HepG2 (cell line): ENCODE data around the gene HYCC2. TPM values are rescaled to one million over a fixed set of nuclear protein-coding genes. Genes with fewer than 3 reads are reported as not detected.
A peak's percentile ranks its signal among the peaks of the same experiment; 100 is the strongest.

Source experiments
- FOXA3 ChIP-seq: IDR thresholded peaks from 2 replicates; pipeline ENCODE4 v1.6.1; 2016; ENCODE audit warnings: missing genetic modification reagents, missing compliant biosample characterization
- HDAC2 ChIP-seq: sonication (generic); formaldehyde crosslinking; IDR thresholded peaks from 2 replicates; pipeline ENCODE4 v1.4.0; 2020; ENCODE audit warnings: missing genetic modification reagents
- KDM3A ChIP-seq: IDR thresholded peaks from 2 replicates; pipeline ENCODE4 v1.6.1; 2018; ENCODE audit warnings: low read depth, missing compliant biosample characterization
- RORA ChIP-seq: sonication (generic); formaldehyde crosslinking; IDR thresholded peaks from 2 replicates; pipeline ENCODE4 v1.5.0; 2020; ENCODE audit warnings: mild to moderate bottlenecking, missing genetic modification reagents, moderate library complexity
- RXRB ChIP-seq: IDR thresholded peaks from 2 replicates; pipeline ENCODE4 v1.6.1; 2016; ENCODE audit warnings: borderline replicate concordance, missing genetic modification reagents, missing compliant biosample characterization
- TEAD3 ChIP-seq: optimal IDR thresholded peaks from 2 replicates; pipeline ENCODE3; 2016; ENCODE audit warnings: borderline replicate concordance
- ZNF235 ChIP-seq: sonication (generic); formaldehyde crosslinking; IDR thresholded peaks from 2 replicates; pipeline ENCODE4 v1.8.1; 2023; ENCODE audit warnings: mild to moderate bottlenecking, missing genetic modification reagents, borderline replicate concordance
- ZNF3 ChIP-seq: IDR thresholded peaks from 2 replicates; pipeline ENCODE4 v1.7.0; 2017; ENCODE audit warnings: inconsistent platforms
- ZNF580 ChIP-seq: IDR thresholded peaks from 2 replicates; pipeline ENCODE4 v1.6.1; 2016; ENCODE audit warnings: low read depth, borderline replicate concordance
- ZNF614 ChIP-seq: IDR thresholded peaks from 2 replicates; pipeline ENCODE4 v1.6.1; 2018; ENCODE audit warnings: missing biosample characterization, missing genetic modification reagents, inconsistent platforms, borderline replicate concordance
- polyA plus RNA-seq, 8 experiments: library from polyadenylated mRNA; depleted of rRNA in 3 of 8; stranded (reverse) in 7 of 8; unstranded in 1 of 8; fragments of >200 nt; fragmentation: Illumina TruSeq in 4 of 8; extraction: Trizol in 4 of 8; gene quantifications; 2 replicates each; pipeline versions ENCODE4 v1.2.1 to v1.2.3, GENCODE V29; 2011 to 2016; ENCODE audit warnings: low read depth in 4 of 8, missing spikeins in 1 of 8, mixed read lengths in 1 of 8; ENCODE audit not compliant: insufficient read depth in 1 of 8
- total RNA-seq, 5 experiments: library from RNA; depleted of rRNA; stranded (reverse); fragments of >200 nt; fragmentation: Illumina TruSeq; extraction: Trizol; gene quantifications; 2 replicates each; pipeline ENCODE4 v1.2.3, GENCODE V29; 2016; ENCODE audit warnings: low read depth in 1 of 5
- TF ChIP-seq, protein P1 (sequence below): IDR thresholded peaks from 2 replicates; pipeline ENCODE4 v1.4.0; 2020; ENCODE audit warnings: mild to moderate bottlenecking, missing genetic modification reagents
- TF ChIP-seq, protein P2 (sequence below): IDR thresholded peaks from 2 replicates; pipeline ENCODE4 v1.6.1; 2016; ENCODE audit warnings: low read depth, missing genetic modification reagents, missing compliant biosample characterization
- TF ChIP-seq, protein P3 (sequence below): IDR thresholded peaks from 2 replicates; pipeline ENCODE4 v1.6.1; 2018; ENCODE audit warnings: missing genetic modification reagents
- TF ChIP-seq, protein P4 (sequence below): sonication (generic); formaldehyde crosslinking; IDR thresholded peaks from 2 replicates; pipeline ENCODE4 v1.8.1; 2023; ENCODE audit warnings: mild to moderate bottlenecking, moderate library complexity, missing genetic modification reagents

The HYCC2 gene
- total and polyA plus RNA-seq, 2 of the 13 experiments (the other 11 are each of a cell fraction or from before 2014, with no cell fraction given) = 4.7 to 13.9 TPM

DNA sequence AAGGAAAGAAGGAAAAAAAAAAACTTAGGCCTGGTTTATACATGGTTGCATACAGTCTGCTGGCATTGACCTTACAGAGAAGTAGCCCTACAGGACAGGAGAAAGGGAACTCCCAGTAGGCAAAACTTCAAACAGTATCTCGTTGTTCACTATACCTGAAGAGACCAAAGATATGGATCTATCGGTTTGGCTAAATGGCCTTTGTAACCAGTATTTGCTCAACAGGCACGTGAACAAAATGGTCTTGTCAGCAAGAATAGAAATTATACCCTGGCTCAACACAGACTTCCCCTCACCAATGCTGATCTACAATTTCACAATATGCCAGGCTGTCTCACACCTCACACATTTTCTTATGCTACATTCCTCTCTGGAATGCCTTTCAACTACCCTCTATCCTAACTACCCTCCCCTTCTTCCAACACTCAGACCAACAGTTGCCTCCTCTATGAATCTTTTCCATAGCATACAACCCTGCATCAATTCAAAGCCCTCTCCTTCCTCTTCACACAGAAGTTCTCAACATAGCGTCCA, 13.7 kb downstream of the HYCC2 start (continued):
- TF ChIP-seq, protein P1, sequence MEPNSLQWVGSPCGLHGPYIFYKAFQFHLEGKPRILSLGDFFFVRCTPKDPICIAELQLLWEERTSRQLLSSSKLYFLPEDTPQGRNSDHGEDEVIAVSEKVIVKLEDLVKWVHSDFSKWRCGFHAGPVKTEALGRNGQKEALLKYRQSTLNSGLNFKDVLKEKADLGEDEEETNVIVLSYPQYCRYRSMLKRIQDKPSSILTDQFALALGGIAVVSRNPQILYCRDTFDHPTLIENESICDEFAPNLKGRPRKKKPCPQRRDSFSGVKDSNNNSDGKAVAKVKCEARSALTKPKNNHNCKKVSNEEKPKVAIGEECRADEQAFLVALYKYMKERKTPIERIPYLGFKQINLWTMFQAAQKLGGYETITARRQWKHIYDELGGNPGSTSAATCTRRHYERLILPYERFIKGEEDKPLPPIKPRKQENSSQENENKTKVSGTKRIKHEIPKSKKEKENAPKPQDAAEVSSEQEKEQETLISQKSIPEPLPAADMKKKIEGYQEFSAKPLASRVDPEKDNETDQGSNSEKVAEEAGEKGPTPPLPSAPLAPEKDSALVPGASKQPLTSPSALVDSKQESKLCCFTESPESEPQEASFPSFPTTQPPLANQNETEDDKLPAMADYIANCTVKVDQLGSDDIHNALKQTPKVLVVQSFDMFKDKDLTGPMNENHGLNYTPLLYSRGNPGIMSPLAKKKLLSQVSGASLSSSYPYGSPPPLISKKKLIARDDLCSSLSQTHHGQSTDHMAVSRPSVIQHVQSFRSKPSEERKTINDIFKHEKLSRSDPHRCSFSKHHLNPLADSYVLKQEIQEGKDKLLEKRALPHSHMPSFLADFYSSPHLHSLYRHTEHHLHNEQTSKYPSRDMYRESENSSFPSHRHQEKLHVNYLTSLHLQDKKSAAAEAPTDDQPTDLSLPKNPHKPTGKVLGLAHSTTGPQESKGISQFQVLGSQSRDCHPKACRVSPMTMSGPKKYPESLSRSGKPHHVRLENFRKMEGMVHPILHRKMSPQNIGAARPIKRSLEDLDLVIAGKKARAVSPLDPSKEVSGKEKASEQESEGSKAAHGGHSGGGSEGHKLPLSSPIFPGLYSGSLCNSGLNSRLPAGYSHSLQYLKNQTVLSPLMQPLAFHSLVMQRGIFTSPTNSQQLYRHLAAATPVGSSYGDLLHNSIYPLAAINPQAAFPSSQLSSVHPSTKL (CRISPR knock-in tag) = peak; percentile 98
- no peak for TF ChIP-seq ZNF235 (CRISPR knock-in tag)
- no peak for TF ChIP-seq ZNF3 (CRISPR knock-in tag)
- TF ChIP-seq, protein P2, sequence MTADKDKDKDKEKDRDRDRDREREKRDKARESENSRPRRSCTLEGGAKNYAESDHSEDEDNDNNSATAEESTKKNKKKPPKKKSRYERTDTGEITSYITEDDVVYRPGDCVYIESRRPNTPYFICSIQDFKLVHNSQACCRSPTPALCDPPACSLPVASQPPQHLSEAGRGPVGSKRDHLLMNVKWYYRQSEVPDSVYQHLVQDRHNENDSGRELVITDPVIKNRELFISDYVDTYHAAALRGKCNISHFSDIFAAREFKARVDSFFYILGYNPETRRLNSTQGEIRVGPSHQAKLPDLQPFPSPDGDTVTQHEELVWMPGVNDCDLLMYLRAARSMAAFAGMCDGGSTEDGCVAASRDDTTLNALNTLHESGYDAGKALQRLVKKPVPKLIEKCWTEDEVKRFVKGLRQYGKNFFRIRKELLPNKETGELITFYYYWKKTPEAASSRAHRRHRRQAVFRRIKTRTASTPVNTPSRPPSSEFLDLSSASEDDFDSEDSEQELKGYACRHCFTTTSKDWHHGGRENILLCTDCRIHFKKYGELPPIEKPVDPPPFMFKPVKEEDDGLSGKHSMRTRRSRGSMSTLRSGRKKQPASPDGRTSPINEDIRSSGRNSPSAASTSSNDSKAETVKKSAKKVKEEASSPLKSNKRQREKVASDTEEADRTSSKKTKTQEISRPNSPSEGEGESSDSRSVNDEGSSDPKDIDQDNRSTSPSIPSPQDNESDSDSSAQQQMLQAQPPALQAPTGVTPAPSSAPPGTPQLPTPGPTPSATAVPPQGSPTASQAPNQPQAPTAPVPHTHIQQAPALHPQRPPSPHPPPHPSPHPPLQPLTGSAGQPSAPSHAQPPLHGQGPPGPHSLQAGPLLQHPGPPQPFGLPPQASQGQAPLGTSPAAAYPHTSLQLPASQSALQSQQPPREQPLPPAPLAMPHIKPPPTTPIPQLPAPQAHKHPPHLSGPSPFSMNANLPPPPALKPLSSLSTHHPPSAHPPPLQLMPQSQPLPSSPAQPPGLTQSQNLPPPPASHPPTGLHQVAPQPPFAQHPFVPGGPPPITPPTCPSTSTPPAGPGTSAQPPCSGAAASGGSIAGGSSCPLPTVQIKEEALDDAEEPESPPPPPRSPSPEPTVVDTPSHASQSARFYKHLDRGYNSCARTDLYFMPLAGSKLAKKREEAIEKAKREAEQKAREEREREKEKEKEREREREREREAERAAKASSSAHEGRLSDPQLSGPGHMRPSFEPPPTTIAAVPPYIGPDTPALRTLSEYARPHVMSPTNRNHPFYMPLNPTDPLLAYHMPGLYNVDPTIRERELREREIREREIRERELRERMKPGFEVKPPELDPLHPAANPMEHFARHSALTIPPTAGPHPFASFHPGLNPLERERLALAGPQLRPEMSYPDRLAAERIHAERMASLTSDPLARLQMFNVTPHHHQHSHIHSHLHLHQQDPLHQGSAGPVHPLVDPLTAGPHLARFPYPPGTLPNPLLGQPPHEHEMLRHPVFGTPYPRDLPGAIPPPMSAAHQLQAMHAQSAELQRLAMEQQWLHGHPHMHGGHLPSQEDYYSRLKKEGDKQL (CRISPR knock-in tag) = peak; percentile 87; the same call in 1 of the 2 replicates
- TF ChIP-seq ZNF580 (CRISPR knock-in tag) = peak; percentile 76; the same call in 1 of the 2 replicates
- 0 out of 2 replicates have a peak, but pooled peaks have one; percentile 25 for TF ChIP-seq KDM3A (CRISPR knock-in tag)
- TF ChIP-seq FOXA3 (CRISPR knock-in tag) = peak; percentile 92
- TF ChIP-seq, protein P3, sequence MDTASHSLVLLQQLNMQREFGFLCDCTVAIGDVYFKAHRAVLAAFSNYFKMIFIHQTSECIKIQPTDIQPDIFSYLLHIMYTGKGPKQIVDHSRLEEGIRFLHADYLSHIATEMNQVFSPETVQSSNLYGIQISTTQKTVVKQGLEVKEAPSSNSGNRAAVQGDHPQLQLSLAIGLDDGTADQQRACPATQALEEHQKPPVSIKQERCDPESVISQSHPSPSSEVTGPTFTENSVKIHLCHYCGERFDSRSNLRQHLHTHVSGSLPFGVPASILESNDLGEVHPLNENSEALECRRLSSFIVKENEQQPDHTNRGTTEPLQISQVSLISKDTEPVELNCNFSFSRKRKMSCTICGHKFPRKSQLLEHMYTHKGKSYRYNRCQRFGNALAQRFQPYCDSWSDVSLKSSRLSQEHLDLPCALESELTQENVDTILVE = peak; percentile 81
- TF ChIP-seq RXRB (CRISPR knock-in tag) = peak; percentile 85
- TF ChIP-seq, protein P4, sequence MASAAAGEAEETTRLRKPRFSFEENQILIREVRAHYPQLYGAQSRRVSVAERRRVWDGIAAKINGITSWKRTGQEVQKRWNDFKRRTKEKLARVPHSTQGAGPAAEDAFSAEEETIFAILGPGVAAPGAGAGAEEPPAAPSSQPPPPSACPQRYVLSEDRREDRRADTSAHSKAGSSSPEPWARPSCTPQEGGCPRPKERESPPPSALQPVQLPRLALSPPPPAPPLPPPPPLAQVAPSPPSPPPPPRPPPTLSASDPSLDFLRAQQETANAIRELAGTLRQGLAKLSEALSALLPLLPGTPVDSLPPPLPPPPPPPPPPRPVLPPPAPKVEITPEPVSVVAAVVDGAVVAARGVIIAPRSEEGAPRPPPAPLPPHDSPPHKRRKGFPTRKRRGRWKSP = peak; percentile 80; the same call in 1 of the 2 replicates
- peak; percentile 92 for TF ChIP-seq TEAD3 (CRISPR knock-in tag)
- TF ChIP-seq HDAC2 (CRISPR knock-in tag) = peak; percentile 90
- TF ChIP-seq ZNF614 = peak; percentile 65; the same call in 1 of the 2 replicates
- 0 out of 2 replicates have a peak, but pooled peaks have one; percentile 22 for TF ChIP-seq RORA (CRISPR knock-in tag)
